ENCODE measurements around the gene NBPF1. TPM values are rescaled to one million over a fixed set of nuclear protein-coding genes. Genes with fewer than 3 reads are reported as not detected.
"Not testable (repeated sequence)": the region's sequence is repeated elsewhere in the genome, so short reads cannot be mapped to it uniquely, and the experiment has no call there.

The NBPF1 gene
- total RNA-seq, 1 experiment from 2014 or later, result 46.0 TPM

DNA sequence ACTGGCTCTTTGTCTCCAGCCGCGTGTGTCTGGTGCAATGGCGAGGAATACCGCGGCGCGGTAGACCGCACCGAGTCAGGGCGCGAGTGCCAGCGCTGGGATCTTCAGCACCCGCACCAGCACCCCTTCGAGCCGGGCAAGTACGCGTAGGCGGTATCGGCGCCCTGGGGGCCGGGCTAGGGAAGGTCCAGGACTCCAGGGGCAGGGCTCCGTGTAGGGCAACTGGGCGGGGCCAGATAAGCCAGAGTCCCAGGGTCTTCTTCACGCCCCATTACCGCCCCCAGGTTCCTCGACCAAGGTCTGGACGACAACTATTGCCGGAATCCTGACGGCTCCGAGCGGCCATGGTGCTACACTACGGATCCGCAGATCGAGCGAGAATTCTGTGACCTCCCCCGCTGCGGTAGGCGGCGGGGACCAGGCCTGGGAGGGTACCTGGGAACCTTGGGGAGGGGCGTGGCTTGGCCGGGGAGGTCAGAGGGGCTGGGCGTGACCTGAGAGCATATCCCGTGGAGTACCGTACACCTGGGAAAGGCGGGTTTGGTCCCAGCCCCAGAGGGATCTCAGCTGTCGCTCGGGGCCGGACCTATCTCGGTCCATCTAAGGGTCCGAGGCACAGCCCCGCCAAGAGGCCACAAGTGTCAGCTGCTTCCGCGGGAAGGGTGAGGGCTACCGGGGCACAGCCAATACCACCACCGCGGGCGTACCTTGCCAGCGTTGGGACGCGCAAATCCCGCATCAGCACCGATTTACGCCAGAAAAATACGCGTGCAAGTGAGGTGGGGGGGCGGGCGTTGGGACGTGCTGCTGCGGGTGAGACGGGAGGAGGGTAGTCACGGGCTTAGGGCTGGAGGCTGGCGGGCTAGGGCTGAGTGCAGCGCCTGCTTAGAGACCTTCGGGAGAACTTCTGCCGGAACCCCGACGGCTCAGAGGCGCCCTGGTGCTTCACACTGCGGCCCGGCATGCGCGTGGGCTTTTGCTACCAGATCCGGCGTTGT is 34.1 kb upstream of the NBPF1 start:
- H4K20me1 ChIP-seq (ENCODE audit: insufficient read depth); H3K9ac ChIP-seq (ENCODE audit: low read length); H3K27me3 ChIP-seq (ENCODE audit: insufficient read depth, low read length); intact Hi-C loops (cut with micrococcal nuclease); H3K4me2 ChIP-seq (ENCODE audit: low read length); CTCF ChIA-PET; H3K36me3 ChIP-seq (ENCODE audit: control insufficient read depth in 1 of 2, insufficient read depth in 2 of 2, low read length in 2 of 2); H3K27ac ChIP-seq (ENCODE audit: low read depth, low read length); H3K9me2 ChIP-seq (ENCODE audit: insufficient read depth); DNase-seq (ENCODE audit: low read depth, low spot score); ATAC-seq; H2AFZ ChIP-seq (ENCODE audit: low read depth, low read length, poor library complexity, severe bottlenecking); RAD21 ChIA-PET (ENCODE audit: low non-redundant PET in 1 of 2, low total read pairs in 2 of 2, uncharacterized antibody in 2 of 2, unreplicated experiment in 2 of 2); POLR2A ChIA-PET; H3K9me3 ChIP-seq (ENCODE audit: control insufficient read depth in 1 of 2, insufficient read depth in 1 of 2, low read depth in 1 of 2, low read length in 2 of 2); BruUV-seq (replicated peaks): not testable (repeated sequence)
- Histone ChIP-seq H3K79me2 (ENCODE audit: insufficient read depth, low read length) (peaks cover 20% of the 10 kb centered on the region), H3K4me3 (replicated peaks in 1 of 2; ENCODE audit: low read depth in 1 of 2, low read length in 2 of 2) (peak overlapping the region in 1 of 2 experiments; percentile 18; a peak in 1 of 4 replicates), H3K4me1 (ENCODE audit: control insufficient read depth in 1 of 2, insufficient read depth in 2 of 2, low read length in 2 of 2) (peaks cover 14 to 22% of the 10 kb centered on the region in 2 experiments; a peak in 3 of 4 replicates)

DNA sequence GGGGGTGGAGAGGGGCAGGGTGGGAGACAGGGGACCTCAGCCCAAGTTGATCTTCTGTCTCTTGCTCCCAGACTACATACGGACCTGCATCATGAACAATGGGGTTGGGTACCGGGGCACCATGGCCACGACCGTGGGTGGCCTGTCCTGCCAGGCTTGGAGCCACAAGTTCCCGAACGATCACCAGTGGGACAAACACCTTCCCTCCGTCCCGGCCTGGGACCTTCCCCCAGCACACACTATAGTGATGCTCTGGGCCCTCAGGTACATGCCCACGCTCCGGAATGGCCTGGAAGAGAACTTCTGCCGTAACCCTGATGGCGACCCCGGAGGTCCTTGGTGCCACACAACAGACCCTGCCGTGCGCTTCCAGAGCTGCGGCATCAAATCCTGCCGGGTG is 33.4 kb upstream of the NBPF1 start:
- Histone ChIP-seq H3K4me1 (ENCODE audit: control insufficient read depth in 1 of 2, insufficient read depth in 2 of 2, low read length in 2 of 2) (peaks cover 14 to 22% of the 10 kb centered on the region in 2 experiments; a peak in 3 of 4 replicates), H3K79me2 (ENCODE audit: insufficient read depth, low read length) (peaks cover 27% of the 10 kb centered on the region)
- H2AFZ ChIP-seq (ENCODE audit: low read depth, low read length, poor library complexity, severe bottlenecking); CTCF ChIA-PET; H3K9me3 ChIP-seq (ENCODE audit: control insufficient read depth in 1 of 2, insufficient read depth in 1 of 2, low read depth in 1 of 2, low read length in 2 of 2); intact Hi-C loops (cut with micrococcal nuclease); RAD21 ChIA-PET (ENCODE audit: low non-redundant PET in 1 of 2, low total read pairs in 2 of 2, uncharacterized antibody in 2 of 2, unreplicated experiment in 2 of 2); H4K20me1 ChIP-seq (ENCODE audit: insufficient read depth); POLR2A ChIA-PET; H3K9me2 ChIP-seq (ENCODE audit: insufficient read depth); H3K36me3 ChIP-seq (ENCODE audit: control insufficient read depth in 1 of 2, insufficient read depth in 2 of 2, low read length in 2 of 2); ATAC-seq; DNase-seq (ENCODE audit: low read depth, low spot score); H3K9ac ChIP-seq (ENCODE audit: low read length); BruUV-seq (replicated peaks); H3K4me3 ChIP-seq (replicated peaks in 1 of 2; ENCODE audit: low read depth in 1 of 2, low read length in 2 of 2); H3K4me2 ChIP-seq (ENCODE audit: low read length); H3K27me3 ChIP-seq (ENCODE audit: insufficient read depth, low read length); H3K27ac ChIP-seq (ENCODE audit: low read depth, low read length): not testable (repeated sequence)

DNA sequence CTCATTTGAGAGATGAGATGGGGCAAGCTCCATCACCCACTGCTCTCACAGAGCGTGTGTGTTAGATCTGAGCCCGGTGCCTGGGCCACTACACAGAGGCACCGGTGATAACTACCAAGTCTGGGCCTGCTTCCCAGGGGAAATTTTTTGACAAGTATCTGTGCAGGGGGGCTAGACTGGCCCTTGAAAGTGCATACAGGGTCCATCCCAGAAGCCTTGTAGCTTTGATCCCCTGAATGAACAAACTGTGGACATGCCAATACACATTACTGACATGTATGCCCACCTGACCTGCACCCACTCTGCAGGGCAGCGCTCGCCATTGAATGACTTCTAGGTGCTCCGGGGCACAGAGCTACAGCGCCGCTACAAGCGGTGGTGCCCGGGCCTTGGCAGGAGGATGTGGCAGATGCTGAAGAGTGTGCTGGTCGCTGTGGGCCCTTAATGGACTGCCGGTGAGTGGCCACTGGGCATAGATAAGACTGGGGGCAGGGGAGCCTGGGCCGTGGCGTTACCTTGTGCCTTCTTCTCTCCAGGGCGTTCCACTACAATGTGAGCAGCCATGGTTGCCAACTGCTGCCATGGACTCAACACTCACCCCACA is 32.8 kb upstream of the NBPF1 start:
- H3K9ac ChIP-seq (ENCODE audit: low read length); H3K4me2 ChIP-seq (ENCODE audit: low read length); ATAC-seq; POLR2A ChIA-PET; H3K27me3 ChIP-seq (ENCODE audit: insufficient read depth, low read length); H3K9me2 ChIP-seq (ENCODE audit: insufficient read depth); H3K27ac ChIP-seq (ENCODE audit: low read depth, low read length); H3K36me3 ChIP-seq (ENCODE audit: control insufficient read depth in 1 of 2, insufficient read depth in 2 of 2, low read length in 2 of 2); H2AFZ ChIP-seq (ENCODE audit: low read depth, low read length, poor library complexity, severe bottlenecking); RAD21 ChIA-PET (ENCODE audit: low non-redundant PET in 1 of 2, low total read pairs in 2 of 2, uncharacterized antibody in 2 of 2, unreplicated experiment in 2 of 2); DNase-seq (ENCODE audit: low read depth, low spot score); H3K9me3 ChIP-seq (ENCODE audit: control insufficient read depth in 1 of 2, insufficient read depth in 1 of 2, low read depth in 1 of 2, low read length in 2 of 2); BruUV-seq (replicated peaks); intact Hi-C loops (cut with micrococcal nuclease); H3K4me3 ChIP-seq (replicated peaks in 1 of 2; ENCODE audit: low read depth in 1 of 2, low read length in 2 of 2); CTCF ChIA-PET; H4K20me1 ChIP-seq (ENCODE audit: insufficient read depth): not testable (repeated sequence)
- peaks cover 14 to 22% of the 10 kb centered on the region in 2 experiments; a peak in 3 of 4 replicates for H3K4me1 ChIP-seq (ENCODE audit: control insufficient read depth in 1 of 2, insufficient read depth in 2 of 2, low read length in 2 of 2)
- H3K79me2 ChIP-seq (ENCODE audit: insufficient read depth, low read length), result peaks cover 33% of the 10 kb centered on the region

GRCh38 chr1:16645271-16646060 is 32.1 kb upstream of the NBPF1 start:
- peak overlapping the region; percentile 71 for H3K27ac ChIP-seq (ENCODE audit: low read depth, low read length)
- peak overlapping the region; percentile 74 to 79 for H3K4me3 ChIP-seq (replicated peaks in 1 of 2; ENCODE audit: low read depth in 1 of 2, low read length in 2 of 2)
- H2AFZ ChIP-seq (ENCODE audit: low read depth, low read length, poor library complexity, severe bottlenecking); DNase-seq (ENCODE audit: low read depth, low spot score); H3K27me3 ChIP-seq (ENCODE audit: insufficient read depth, low read length); RAD21 ChIA-PET (ENCODE audit: low non-redundant PET in 1 of 2, low total read pairs in 2 of 2, uncharacterized antibody in 2 of 2, unreplicated experiment in 2 of 2); intact Hi-C loops (cut with micrococcal nuclease); H3K9me2 ChIP-seq (ENCODE audit: insufficient read depth); H4K20me1 ChIP-seq (ENCODE audit: insufficient read depth); H3K36me3 ChIP-seq (ENCODE audit: control insufficient read depth in 1 of 2, insufficient read depth in 2 of 2, low read length in 2 of 2); BruUV-seq (replicated peaks); H3K9me3 ChIP-seq (ENCODE audit: control insufficient read depth in 1 of 2, insufficient read depth in 1 of 2, low read depth in 1 of 2, low read length in 2 of 2); POLR2A ChIA-PET; CTCF ChIA-PET: not testable (repeated sequence)
- peaks cover 40% of the 10 kb centered on the region for H3K79me2 ChIP-seq (ENCODE audit: insufficient read depth, low read length)
- peaks cover 14 to 22% of the 10 kb centered on the region in 2 experiments; a peak in 3 of 4 replicates for H3K4me1 ChIP-seq (ENCODE audit: control insufficient read depth in 1 of 2, insufficient read depth in 2 of 2, low read length in 2 of 2)
- ATAC-seq, result peak; percentile 0
- H3K9ac ChIP-seq (ENCODE audit: low read length), result peak overlapping the region; percentile 82
- peak overlapping the region; percentile 82 for H3K4me2 ChIP-seq (ENCODE audit: low read length)
